ENCODE measurements around the gene DCC.

Gene DCC

DNA sequence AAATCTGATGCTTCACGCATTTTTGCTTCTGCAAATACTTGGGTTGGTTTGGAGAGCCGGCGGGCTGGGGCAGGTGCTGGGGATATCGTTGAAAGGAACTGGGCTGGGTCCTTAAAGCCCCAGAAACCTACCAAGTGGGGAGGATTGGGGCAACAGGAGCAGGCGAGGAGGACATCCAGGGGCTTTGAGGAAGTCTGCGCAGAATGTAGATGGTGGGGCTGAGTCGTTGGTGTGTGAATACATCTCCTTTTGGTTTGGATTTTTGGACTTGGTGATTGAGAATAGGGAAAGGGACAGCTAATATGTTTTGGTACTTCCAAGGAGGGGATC, 1.1 kb downstream of the DCC start:
- no peak overlapping the region for H2AFZ ChIP-seq
- H3K27me3 ChIP-seq (ENCODE audit: control insufficient read depth, insufficient read depth, low read length): no peaks in the 10 kb centered on the region
- no peak overlapping the region for H3K4me3 ChIP-seq (ENCODE audit: low read depth, low read length)
- no peak for TF ChIP-seq CTCF (IDR thresholded peaks at IDR 0.05)
- H3K4me1 ChIP-seq: no peaks in the 10 kb centered on the region
- no peak overlapping the region for H3K9ac ChIP-seq
- no peak overlapping the region for H3K27ac ChIP-seq
- H3K36me3 ChIP-seq (ENCODE audit: control insufficient read depth, insufficient read depth, low read length): no peaks in the 10 kb centered on the region
- H3K79me2 ChIP-seq: no peaks in the 10 kb centered on the region
- no peaks in the 10 kb centered on the region for H3K9me3 ChIP-seq (ENCODE audit: control insufficient read depth, low read length)
- H3K4me2 ChIP-seq (ENCODE audit: low read length): no peak overlapping the region

GRCh38 chr18:52341608-52342381, 1.8 kb downstream of the DCC start:
- H2AFZ ChIP-seq: no peak overlapping the region
- no peaks in the 10 kb centered on the region for H3K4me1 ChIP-seq
- H3K9me3 ChIP-seq (ENCODE audit: control insufficient read depth, low read length): no peaks in the 10 kb centered on the region
- H3K36me3 ChIP-seq (ENCODE audit: control insufficient read depth, insufficient read depth, low read length): no peaks in the 10 kb centered on the region
- no peak overlapping the region for H3K9ac ChIP-seq
- TF ChIP-seq CTCF (IDR thresholded peaks at IDR 0.05): no peak
- H3K4me3 ChIP-seq (ENCODE audit: low read depth, low read length): no peak overlapping the region
- H3K27ac ChIP-seq: no peak overlapping the region
- peak overlapping the region; percentile 39 for H3K4me2 ChIP-seq (ENCODE audit: low read length)
- H3K27me3 ChIP-seq (ENCODE audit: control insufficient read depth, insufficient read depth, low read length): no peaks in the 10 kb centered on the region
- H3K79me2 ChIP-seq: no peaks in the 10 kb centered on the region

- Histone ChIP-seq H3K79me2 (no peaks in the 10 kb centered on the region), H3K27ac (no peak overlapping the region), H2AFZ (no peak overlapping the region), H3K4me3 (ENCODE audit: low read depth, low read length) (no peak overlapping the region), H3K36me3 (ENCODE audit: control insufficient read depth, insufficient read depth, low read length) (no peaks in the 10 kb centered on the region), H3K4me1 (no peaks in the 10 kb centered on the region), H3K9me3 (ENCODE audit: control insufficient read depth, low read length) (no peaks in the 10 kb centered on the region), H3K27me3 (ENCODE audit: control insufficient read depth, insufficient read depth, low read length) (no peaks in the 10 kb centered on the region), H3K9ac (no peak overlapping the region), H3K4me2 (ENCODE audit: low read length) (no peak overlapping the region)
- no peak for TF ChIP-seq CTCF (IDR thresholded peaks at IDR 0.05)
Observed at GRCh38 chr18:52342456-52342855, 2.5 kb downstream of the DCC start.

DNA sequence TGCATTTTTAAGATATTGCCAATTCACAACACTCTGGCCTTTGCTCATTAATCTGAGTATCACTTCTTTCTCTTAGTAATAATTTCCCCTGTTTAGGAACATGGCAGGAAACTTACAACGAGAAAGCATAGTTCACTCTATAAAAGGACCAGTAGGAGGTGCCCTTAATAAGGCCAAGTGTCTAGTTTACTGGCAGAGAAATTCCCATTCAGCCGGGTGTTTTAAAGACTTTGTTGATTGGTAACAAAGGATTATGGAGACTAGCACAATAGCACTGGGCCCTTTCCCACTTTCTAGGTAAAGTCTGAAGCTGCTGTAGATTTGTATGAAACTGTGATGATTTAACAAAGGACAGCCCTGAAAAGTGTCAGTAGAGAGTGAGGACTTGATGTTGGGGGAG, 3.1 kb downstream of the DCC start:
- Histone ChIP-seq H3K27me3 (ENCODE audit: control insufficient read depth, insufficient read depth, low read length) (no peaks in the 10 kb centered on the region), H3K36me3 (ENCODE audit: control insufficient read depth, insufficient read depth, low read length) (no peaks in the 10 kb centered on the region), H3K9ac (no peak overlapping the region), H3K9me3 (ENCODE audit: control insufficient read depth, low read length) (no peaks in the 10 kb centered on the region), H3K4me2 (ENCODE audit: low read length) (no peak overlapping the region), H2AFZ (no peak overlapping the region), H3K4me1 (no peaks in the 10 kb centered on the region), H3K27ac (no peak overlapping the region), H3K79me2 (no peaks in the 10 kb centered on the region), H3K4me3 (ENCODE audit: low read depth, low read length) (no peak overlapping the region)
- TF ChIP-seq CTCF (IDR thresholded peaks at IDR 0.05): no peak

DNA sequence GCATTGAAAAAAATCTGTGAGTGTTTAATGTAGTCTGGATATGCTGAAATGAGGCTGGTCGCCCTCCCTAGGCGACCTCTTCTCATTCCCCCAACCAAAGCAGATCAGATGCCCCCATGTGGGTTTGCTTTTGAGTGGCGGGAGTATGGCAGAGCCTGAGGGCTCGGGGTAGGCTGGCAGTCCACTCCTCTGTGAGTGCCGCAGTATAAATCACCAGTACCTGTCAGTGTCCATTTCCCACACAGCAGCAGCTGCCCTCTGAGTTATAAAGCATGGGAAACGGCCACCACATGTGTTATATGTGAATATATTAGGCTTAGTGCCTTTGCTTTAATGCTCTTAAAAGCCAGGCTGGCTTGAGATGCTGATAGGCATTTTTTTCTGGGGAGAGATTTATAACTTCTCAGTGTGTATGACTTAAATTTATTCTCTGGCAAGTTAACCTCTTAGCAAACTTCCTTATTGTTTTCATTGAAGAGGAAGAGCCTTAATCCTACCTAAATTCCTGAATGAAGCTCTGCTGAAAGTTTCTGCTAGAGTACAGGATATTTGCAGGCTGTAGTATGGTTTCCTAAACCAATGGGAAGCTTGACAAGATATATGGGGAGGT, 3.8 kb downstream of the DCC start:
- Histone ChIP-seq H3K4me1 (no peaks in the 10 kb centered on the region), H3K27ac (no peak overlapping the region)

More for the DNA sequence above, 3.8 kb downstream of the DCC start:
- no peak for TF ChIP-seq CTCF (IDR thresholded peaks at IDR 0.05)
- Histone ChIP-seq H3K9me3 (ENCODE audit: control insufficient read depth, low read length) (no peaks in the 10 kb centered on the region), H3K36me3 (ENCODE audit: control insufficient read depth, insufficient read depth, low read length) (no peaks in the 10 kb centered on the region), H3K4me2 (ENCODE audit: low read length) (no peak overlapping the region), H2AFZ (no peak overlapping the region), H3K9ac (no peak overlapping the region), H3K27me3 (ENCODE audit: control insufficient read depth, insufficient read depth, low read length) (no peaks in the 10 kb centered on the region), H3K79me2 (no peaks in the 10 kb centered on the region), H3K4me3 (ENCODE audit: low read depth, low read length) (no peak overlapping the region)
